Fibroblast of skin of right quadriceps (primary cell): Measurements from ENCODE around the gene ERBB4.

ENCODE experiments used
- DNase-seq: peaks from one replicate; pipeline ENCODE4 v3.0.0-alpha.2; 2013

Gene ERBB4

GRCh38 chr2:211503856-211504255 is 1034.7 kb downstream of the ERBB4 start:
- no peak for DNase-seq

- DNase-seq, result no peak
Measured at GRCh38 chr2:211503198-211503597, 1035.4 kb downstream of the ERBB4 start.

GRCh38 chr2:211498551-211499205 is 1039.9 kb downstream of the ERBB4 start:
- no peak for DNase-seq

- DNase-seq, result no peak
Measured at GRCh38 chr2:211495339-211495738, 1043.3 kb downstream of the ERBB4 start.

GRCh38 chr2:211494536-211494935 is 1044.1 kb downstream of the ERBB4 start:
- no peak for DNase-seq

- DNase-seq, result no peak
Measured at GRCh38 chr2:211494085-211494484, 1044.5 kb downstream of the ERBB4 start.

- DNase-seq, result no peak
Measured at GRCh38 chr2:211487733-211488132, 1050.9 kb downstream of the ERBB4 start.

GRCh38 chr2:211479536-211480150 is 1059.0 kb downstream of the ERBB4 start:
- no peak for DNase-seq

GRCh38 chr2:211477537-211478275 is 1060.9 kb downstream of the ERBB4 start:
- DNase-seq, result no peak

GRCh38 chr2:211473116-211473515 is 1065.5 kb downstream of the ERBB4 start:
- DNase-seq, result no peak

- no peak for DNase-seq
Measured at GRCh38 chr2:211469664-211470059, 1068.9 kb downstream of the ERBB4 start.

- no peak for DNase-seq
Measured at GRCh38 chr2:211468877-211469663, 1069.5 kb downstream of the ERBB4 start.

GRCh38 chr2:211468217-211468616 is 1070.4 kb downstream of the ERBB4 start:
- no peak for DNase-seq

GRCh38 chr2:211463397-211463796 is 1075.2 kb downstream of the ERBB4 start:
- DNase-seq, result no peak

- no peak for DNase-seq
Measured at GRCh38 chr2:211458974-211459373, 1079.6 kb downstream of the ERBB4 start.

- no peak for DNase-seq
Measured at GRCh38 chr2:211457325-211457724, 1081.3 kb downstream of the ERBB4 start.

- peak; percentile 29 for DNase-seq
Measured at GRCh38 chr2:211455216-211455841, 1083.3 kb downstream of the ERBB4 start.

- no peak for DNase-seq
Measured at GRCh38 chr2:211454679-211455078, 1083.9 kb downstream of the ERBB4 start.

- no peak for DNase-seq
Measured at GRCh38 chr2:211453311-211453887, 1085.2 kb downstream of the ERBB4 start.

- no peak for DNase-seq
Measured at GRCh38 chr2:211451642-211452041, 1087.0 kb downstream of the ERBB4 start.

- no peak for DNase-seq
Measured at GRCh38 chr2:211449819-211450218, 1088.8 kb downstream of the ERBB4 start.

GRCh38 chr2:211447548-211447947 is 1091.1 kb downstream of the ERBB4 start:
- DNase-seq, result no peak
